Activated naive CD8-positive, alpha-beta T cell treated with anti-CD3 and anti-CD28 coated beads for 36 hours (primary cell): ENCODE data around the gene PRKCH. TPM values are rescaled to one million over a fixed set of nuclear protein-coding genes. Genes with fewer than 3 reads are reported as not detected.
A peak's percentile ranks its signal among the peaks of the same experiment; 100 is the strongest.

ENCODE experiments used
- DNase-seq: peaks from one replicate; pipeline ENCODE4 v3.0.0; 2021
- H3K27ac Mint-ChIP-seq: one replicate; pipeline ENCODE4 v1.8.0; 2022; ENCODE audit warnings: mild to moderate bottlenecking, moderate library complexity, mixed read lengths
- H3K27me3 Mint-ChIP-seq: one replicate; pipeline ENCODE4 v1.8.0; 2022; ENCODE audit warnings: mild to moderate bottlenecking, mixed read lengths
- H3K36me3 Mint-ChIP-seq: one replicate; pipeline ENCODE4 v1.8.0; 2021; ENCODE audit warnings: mild to moderate bottlenecking, mixed read lengths
- H3K4me1 Mint-ChIP-seq: one replicate; pipeline ENCODE4 v1.8.0; 2021; ENCODE audit warnings: mixed read lengths
- H3K4me3 Mint-ChIP-seq: one replicate; pipeline ENCODE4 v1.8.0; 2022; ENCODE audit warnings: mild to moderate bottlenecking, moderate library complexity, mixed read lengths
- H3K9me3 Mint-ChIP-seq: one replicate; pipeline ENCODE4 v1.8.0; 2022; ENCODE audit warnings: mixed read lengths
- total RNA-seq, 2 experiments: library from RNA; stranded (reverse); gene quantifications; one replicate each; pipeline ENCODE4 v1.2.3, GENCODE V29; 2021

PRKCH gene
- 100 to 1,000 TPM; 176 to 177 TPM for total RNA-seq

- DNase-seq = peak; percentile 82
- H3K4me1 Mint-ChIP-seq = peaks cover 24% of the 10 kb centered on the region
- H3K9me3 Mint-ChIP-seq = peaks cover 2% of the 10 kb centered on the region
Observed at GRCh38 chr14:61321385-61322010, at the start of gene PRKCH. Gene PRKCH, plus strand, starts transcription at chr14:61321579. Its CDS starts 523 bp downstream, at chr14:61322102.

GRCh38 chr14:61277232-61277631 lies 44.1 kb upstream of the PRKCH start:
- no peaks in the 10 kb centered on the region for H3K9me3 Mint-ChIP-seq
- H3K4me3 Mint-ChIP-seq = no peak overlapping the region
- no peak overlapping the region for H3K27ac Mint-ChIP-seq
- H3K27me3 Mint-ChIP-seq = peaks cover 13% of the 10 kb centered on the region
- H3K4me1 Mint-ChIP-seq = peaks cover 16% of the 10 kb centered on the region
- DNase-seq = no peak
- no peaks in the 10 kb centered on the region for H3K36me3 Mint-ChIP-seq

More at GRCh38 chr14:61321385-61322010, at the start of gene PRKCH:
- H3K27me3 Mint-ChIP-seq = no peaks in the 10 kb centered on the region
- H3K4me3 Mint-ChIP-seq = peak within 1 kb of the TSS; percentile 96
- H3K27ac Mint-ChIP-seq = peak within 1 kb of the TSS; percentile 92
- peaks cover 37% of the 10 kb centered on the region for H3K36me3 Mint-ChIP-seq

GRCh38 chr14:61277784-61278183 lies 43.6 kb upstream of the PRKCH start:
- Mint-ChIP-seq H3K27ac (no peak overlapping the region), H3K27me3 (peaks cover 8% of the 10 kb centered on the region), H3K4me3 (no peak overlapping the region), H3K36me3 (no peaks in the 10 kb centered on the region), H3K9me3 (no peaks in the 10 kb centered on the region), H3K4me1 (peaks cover 16% of the 10 kb centered on the region)
- no peak for DNase-seq

GRCh38 chr14:61279082-61279481 lies 42.3 kb upstream of the PRKCH start:
- H3K9me3 Mint-ChIP-seq = no peaks in the 10 kb centered on the region
- DNase-seq = no peak
- H3K36me3 Mint-ChIP-seq = no peaks in the 10 kb centered on the region
- no peak overlapping the region for H3K27ac Mint-ChIP-seq
- H3K4me3 Mint-ChIP-seq = no peak overlapping the region
- H3K4me1 Mint-ChIP-seq = peaks cover 20% of the 10 kb centered on the region
- H3K27me3 Mint-ChIP-seq = peaks cover 8% of the 10 kb centered on the region

- H3K9me3 Mint-ChIP-seq = no peaks in the 10 kb centered on the region
- H3K36me3 Mint-ChIP-seq = no peaks in the 10 kb centered on the region
Observed at GRCh38 chr14:61280092-61280525, 41.3 kb upstream of the PRKCH start.

GRCh38 chr14:61280526-61281185 lies 40.7 kb upstream of the PRKCH start:
- H3K27me3 Mint-ChIP-seq = peaks cover 4% of the 10 kb centered on the region
- peak overlapping the region; percentile 84 for H3K4me3 Mint-ChIP-seq
- H3K4me1 Mint-ChIP-seq = peaks cover 24% of the 10 kb centered on the region
- H3K36me3 Mint-ChIP-seq = no peaks in the 10 kb centered on the region
- peak overlapping the region; percentile 84 for H3K27ac Mint-ChIP-seq
- DNase-seq = peak; percentile 81
- no peaks in the 10 kb centered on the region for H3K9me3 Mint-ChIP-seq

More at GRCh38 chr14:61280092-61280525, 41.3 kb upstream of the PRKCH start:
- DNase-seq = peak; percentile 50
- Mint-ChIP-seq H3K4me1 (peaks cover 23% of the 10 kb centered on the region), H3K27ac (peak overlapping the region; percentile 84), H3K4me3 (peak overlapping the region; percentile 84), H3K27me3 (peaks cover 4% of the 10 kb centered on the region)

- Mint-ChIP-seq H3K36me3 (no peaks in the 10 kb centered on the region), H3K4me1 (peaks cover 29% of the 10 kb centered on the region), H3K4me3 (peak within 1 kb of the TSS; percentile 84), H3K27ac (peak within 1 kb of the TSS; percentile 84), H3K27me3 (peaks cover 4% of the 10 kb centered on the region), H3K9me3 (no peaks in the 10 kb centered on the region)
- DNase-seq = no peak
Observed at GRCh38 chr14:61281186-61281947, 40.0 kb upstream of the PRKCH start, which contains the start of gene TMEM30B. Gene TMEM30B, minus strand, starts transcription at chr14:61281338. Its CDS starts 191 bp downstream, at chr14:61281147.

DNA sequence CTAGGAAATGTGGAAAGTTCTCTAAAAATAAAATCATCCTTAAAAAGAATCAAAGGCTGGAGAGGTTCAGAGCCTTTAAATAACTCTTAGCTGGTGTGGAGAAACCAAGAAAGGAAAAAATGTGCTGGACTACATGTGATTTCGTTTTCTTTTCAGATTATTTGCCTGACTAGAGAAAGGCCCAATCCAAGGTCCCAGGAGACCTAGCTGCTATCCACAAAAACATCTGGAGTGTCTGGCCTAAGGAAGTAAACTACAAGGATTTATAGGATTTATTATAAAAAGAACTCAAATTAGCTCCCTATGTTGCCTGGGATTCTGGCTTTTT lies 39.5 kb upstream of the PRKCH start:
- Mint-ChIP-seq H3K4me1 (peaks cover 30% of the 10 kb centered on the region), H3K4me3 (no peak overlapping the region), H3K27ac (no peak overlapping the region), H3K27me3 (peaks cover 4% of the 10 kb centered on the region), H3K9me3 (no peaks in the 10 kb centered on the region), H3K36me3 (no peaks in the 10 kb centered on the region)
- no peak for DNase-seq

DNA sequence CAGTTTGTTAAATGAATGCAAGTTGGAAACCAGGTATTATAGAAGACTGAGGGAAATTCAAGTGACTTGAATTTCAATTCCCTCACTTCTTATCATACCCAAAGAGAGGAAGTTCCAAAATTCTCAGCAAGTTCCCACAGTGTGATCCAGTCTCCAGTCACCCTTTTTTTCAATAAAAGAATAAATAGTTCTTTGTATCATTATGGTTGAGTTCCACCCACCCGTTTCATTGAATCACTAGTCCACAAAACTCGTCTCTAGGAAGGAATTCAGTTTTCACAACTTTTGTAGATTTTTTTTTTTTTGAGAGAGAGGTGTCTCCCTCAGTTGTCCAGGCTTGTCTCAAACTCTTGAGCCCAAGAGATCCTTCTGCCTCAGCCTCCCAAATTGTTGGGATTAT lies 38.6 kb upstream of the PRKCH start:
- Mint-ChIP-seq H3K27me3 (peaks cover 4% of the 10 kb centered on the region), H3K36me3 (no peaks in the 10 kb centered on the region), H3K9me3 (no peaks in the 10 kb centered on the region), H3K4me3 (no peak overlapping the region), H3K4me1 (peaks cover 32% of the 10 kb centered on the region), H3K27ac (no peak overlapping the region)
- no peak for DNase-seq

- Mint-ChIP-seq H3K36me3 (no peaks in the 10 kb centered on the region), H3K4me1 (peaks cover 30% of the 10 kb centered on the region)
Observed at GRCh38 chr14:61284001-61284400, 37.4 kb upstream of the PRKCH start.

GRCh38 chr14:61285364-61285763 lies 36.0 kb upstream of the PRKCH start:
- H3K27me3 Mint-ChIP-seq = no peaks in the 10 kb centered on the region
- DNase-seq = no peak
- no peaks in the 10 kb centered on the region for H3K36me3 Mint-ChIP-seq
- H3K9me3 Mint-ChIP-seq = no peaks in the 10 kb centered on the region
- no peak overlapping the region for H3K27ac Mint-ChIP-seq
- no peak overlapping the region for H3K4me3 Mint-ChIP-seq
- H3K4me1 Mint-ChIP-seq = peaks cover 18% of the 10 kb centered on the region

More at GRCh38 chr14:61284001-61284400, 37.4 kb upstream of the PRKCH start:
- H3K27ac Mint-ChIP-seq = no peak overlapping the region
- H3K9me3 Mint-ChIP-seq = no peaks in the 10 kb centered on the region
- no peak for DNase-seq
- no peak overlapping the region for H3K4me3 Mint-ChIP-seq
- H3K27me3 Mint-ChIP-seq = peaks cover 4% of the 10 kb centered on the region

GRCh38 chr14:61287196-61287595 lies 34.2 kb upstream of the PRKCH start:
- Mint-ChIP-seq H3K27me3 (no peaks in the 10 kb centered on the region), H3K9me3 (no peaks in the 10 kb centered on the region), H3K4me1 (peaks cover 16% of the 10 kb centered on the region)

DNA sequence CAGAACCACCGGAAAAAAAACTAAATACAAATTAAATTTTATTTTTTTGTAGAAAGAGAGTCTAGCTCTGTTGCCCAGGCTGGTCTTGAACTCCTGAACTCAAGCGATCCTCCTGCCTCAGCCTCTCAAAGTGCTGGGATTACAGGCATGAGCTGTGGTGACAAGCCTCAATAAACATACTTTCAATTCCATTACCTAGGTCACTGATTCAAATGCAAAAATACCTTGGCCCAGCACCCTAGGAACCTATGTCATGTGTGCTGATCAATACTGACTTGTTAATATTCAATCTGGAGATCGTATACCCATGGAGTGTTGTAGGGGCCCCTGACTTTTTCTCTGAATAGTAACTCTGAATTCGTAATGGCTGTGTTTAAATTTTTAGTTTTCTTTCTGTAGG lies 33.2 kb upstream of the PRKCH start:
- no peaks in the 10 kb centered on the region for H3K36me3 Mint-ChIP-seq
- DNase-seq = no peak
- H3K4me1 Mint-ChIP-seq = peaks cover 16% of the 10 kb centered on the region
- no peaks in the 10 kb centered on the region for H3K9me3 Mint-ChIP-seq
- H3K4me3 Mint-ChIP-seq = no peak overlapping the region
- no peaks in the 10 kb centered on the region for H3K27me3 Mint-ChIP-seq
- no peak overlapping the region for H3K27ac Mint-ChIP-seq

More at GRCh38 chr14:61287196-61287595, 34.2 kb upstream of the PRKCH start:
- no peak for DNase-seq
- no peak overlapping the region for H3K27ac Mint-ChIP-seq
- no peaks in the 10 kb centered on the region for H3K36me3 Mint-ChIP-seq
- no peak overlapping the region for H3K4me3 Mint-ChIP-seq

- Mint-ChIP-seq H3K27ac (no peak overlapping the region), H3K27me3 (no peaks in the 10 kb centered on the region), H3K9me3 (no peaks in the 10 kb centered on the region), H3K36me3 (no peaks in the 10 kb centered on the region), H3K4me3 (no peak overlapping the region), H3K4me1 (peaks cover 16% of the 10 kb centered on the region)
- DNase-seq = no peak
Observed at GRCh38 chr14:61288720-61289119, 32.7 kb upstream of the PRKCH start.

GRCh38 chr14:61290701-61291100 lies 30.7 kb upstream of the PRKCH start:
- Mint-ChIP-seq H3K4me1 (peaks cover 11% of the 10 kb centered on the region), H3K27ac (no peak overlapping the region)

More at GRCh38 chr14:61290701-61291100, 30.7 kb upstream of the PRKCH start:
- H3K36me3 Mint-ChIP-seq = no peaks in the 10 kb centered on the region
- no peak overlapping the region for H3K4me3 Mint-ChIP-seq
- DNase-seq = no peak
- no peaks in the 10 kb centered on the region for H3K27me3 Mint-ChIP-seq
- no peaks in the 10 kb centered on the region for H3K9me3 Mint-ChIP-seq
